Thyroid gland (tissue), 4 donors: ENCODE measurements around the gene LACC1. TPM values are rescaled to one million over a fixed set of nuclear protein-coding genes. Genes with fewer than 3 reads are reported as not detected.

Experiments used
- DNase-seq, 2 donors: peaks; one replicate each; pipeline ENCODE4 v3.0.0-alpha.2; 2019
- H3K27ac ChIP-seq, 3 donors: fragments of 200-600 bp; sonication (generic); 1 replicate in 2 of 3; 2 replicates in 1 of 3; pipeline ENCODE4 v1.5.1; 2016 to 2019; ENCODE audit warnings: mild to moderate bottlenecking in 1 of 3, moderate library complexity in 1 of 3
- H3K27me3 ChIP-seq: fragments of 200-600 bp; sonication (generic); one replicate; pipeline ENCODE4 v1.5.1; 2019
- H3K36me3 ChIP-seq, 2 donors: fragments of 200-600 bp; sonication (generic); one replicate each; pipeline ENCODE4 v1.5.1; 2016 to 2019
- H3K4me1 ChIP-seq, 2 donors: fragments of 200-600 bp; sonication (generic); one replicate each; pipeline ENCODE4 v1.5.1; 2017 to 2019
- H3K4me3 ChIP-seq, 3 donors: fragments of 200-600 bp; sonication (generic); replicated peaks in 1 of 3; 1 replicate in 2 of 3; 2 replicates in 1 of 3; pipeline ENCODE4 v1.5.1; 2016; ENCODE audit warnings: mild to moderate bottlenecking in 1 of 3
- H3K9me3 ChIP-seq: fragments of 200-600 bp; sonication (generic); one replicate; pipeline ENCODE4 v1.5.1; 2017
- POLR2A ChIP-seq, 2 donors: fragments of 450-650 bp; IDR thresholded peaks; one replicate each; pipeline ENCODE4 v1.6.1; 2017; ENCODE audit warnings: antibody characterized with exemption in 2 of 2, mild to moderate bottlenecking in 2 of 2, moderate library complexity in 1 of 2
- WGBS, 2 donors: methylation state at CpG; one replicate each; pipeline ENCODE4 v1.1.5; 2017; 5-methylcytosine and 5-hydroxymethylcytosine counted together
- intact Hi-C: fragments of 100-400 bp; cut with DNase I; formaldehyde crosslinking; loops from one replicate; pipeline ENCODE4 v1.15.1; 2023
- total RNA-seq, 4 donors: library from RNA; depleted of rRNA; stranded (reverse); fragments of >200 nt; gene quantifications; one replicate each; pipeline ENCODE4 v1.2.3, GENCODE V29; 2016
- TF ChIP-seq, protein P1 (sequence below), 6 experiments: fragments of 200-600 bp in 3 of 6; fragments of 450-650 bp in 3 of 6; sonication (generic) in 3 of 6; IDR thresholded peaks; one replicate each; pipeline ENCODE4 v1.5.1; 2016 to 2019; ENCODE audit warnings: antibody characterized with exemption in 6 of 6, mild to moderate bottlenecking in 2 of 6, inconsistent platforms in 1 of 6, moderate library complexity in 1 of 6

Gene LACC1
- total RNA-seq, 4 donors from 2014 or later: 4.2 to 13.2 (median 4.6) TPM

DNA sequence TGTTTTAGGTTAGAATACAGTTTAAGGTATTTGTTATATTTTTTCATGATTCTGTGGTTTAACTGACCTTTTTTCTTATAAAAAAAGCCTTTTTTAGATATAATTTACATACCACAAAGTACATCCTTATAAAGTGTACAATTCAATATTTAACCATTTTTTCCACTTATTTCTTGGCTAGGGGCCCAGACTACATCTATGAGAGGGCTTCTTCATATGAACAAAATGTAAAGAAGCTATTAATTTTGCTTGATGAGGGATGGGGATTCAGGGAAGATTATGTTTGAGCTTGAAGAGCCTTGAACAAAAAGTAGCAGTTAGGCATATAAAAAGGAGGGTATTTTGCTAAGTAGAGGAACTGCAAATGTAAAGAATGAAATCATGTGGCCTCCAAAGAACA lies 2.4 kb upstream of the LACC1 start:
- H3K27me3 ChIP-seq: no peaks in the 10 kb centered on the region
- intact Hi-C loops: no loop called here
- no peak for DNase-seq
- no peak overlapping the region for H3K4me3 ChIP-seq
- no peak overlapping the region for H3K27ac ChIP-seq
- TF ChIP-seq, protein P1, sequence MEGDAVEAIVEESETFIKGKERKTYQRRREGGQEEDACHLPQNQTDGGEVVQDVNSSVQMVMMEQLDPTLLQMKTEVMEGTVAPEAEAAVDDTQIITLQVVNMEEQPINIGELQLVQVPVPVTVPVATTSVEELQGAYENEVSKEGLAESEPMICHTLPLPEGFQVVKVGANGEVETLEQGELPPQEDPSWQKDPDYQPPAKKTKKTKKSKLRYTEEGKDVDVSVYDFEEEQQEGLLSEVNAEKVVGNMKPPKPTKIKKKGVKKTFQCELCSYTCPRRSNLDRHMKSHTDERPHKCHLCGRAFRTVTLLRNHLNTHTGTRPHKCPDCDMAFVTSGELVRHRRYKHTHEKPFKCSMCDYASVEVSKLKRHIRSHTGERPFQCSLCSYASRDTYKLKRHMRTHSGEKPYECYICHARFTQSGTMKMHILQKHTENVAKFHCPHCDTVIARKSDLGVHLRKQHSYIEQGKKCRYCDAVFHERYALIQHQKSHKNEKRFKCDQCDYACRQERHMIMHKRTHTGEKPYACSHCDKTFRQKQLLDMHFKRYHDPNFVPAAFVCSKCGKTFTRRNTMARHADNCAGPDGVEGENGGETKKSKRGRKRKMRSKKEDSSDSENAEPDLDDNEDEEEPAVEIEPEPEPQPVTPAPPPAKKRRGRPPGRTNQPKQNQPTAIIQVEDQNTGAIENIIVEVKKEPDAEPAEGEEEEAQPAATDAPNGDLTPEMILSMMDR (IDR thresholded peaks at IDR 0.05): no peak
- TF ChIP-seq POLR2A (IDR thresholded peaks at IDR 0.05): no peak
- no peaks in the 10 kb centered on the region for H3K36me3 ChIP-seq
- peaks cover 8 to 12% of the 10 kb centered on the region in 2 donors for H3K4me1 ChIP-seq
- H3K9me3 ChIP-seq: no peaks in the 10 kb centered on the region

DNA sequence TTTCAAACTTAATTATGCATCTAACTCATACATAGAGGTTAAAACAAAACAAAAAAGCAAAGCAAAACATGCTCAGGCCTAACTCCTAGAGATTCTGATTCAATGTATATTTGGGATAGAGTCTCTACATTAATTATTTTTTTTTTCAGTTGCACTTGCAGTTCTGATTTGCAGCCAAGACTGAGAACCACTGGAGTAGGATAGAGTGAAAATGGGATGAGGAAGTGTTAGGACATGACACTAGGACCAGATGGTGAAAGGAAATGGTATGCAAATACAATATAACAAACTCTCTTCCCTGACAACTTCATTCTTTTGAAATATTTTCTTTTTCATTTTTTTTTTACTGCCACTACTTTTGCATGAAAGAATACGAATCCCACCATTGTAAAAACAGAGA lies 1.9 kb upstream of the LACC1 start:
- no peak for DNase-seq
- H3K4me3 ChIP-seq: no peak overlapping the region
- H3K27me3 ChIP-seq: no peaks in the 10 kb centered on the region
- intact Hi-C loops: no loop called here
- TF ChIP-seq, protein P1 (IDR thresholded peaks at IDR 0.05): no peak
- no peak for TF ChIP-seq POLR2A (IDR thresholded peaks at IDR 0.05)
- H3K4me1 ChIP-seq: peaks cover 8 to 12% of the 10 kb centered on the region in 2 donors
- H3K36me3 ChIP-seq: no peaks in the 10 kb centered on the region
- WGBS, 2 donors: 91 to 93% methylated on average over 1 of the region's 1 CpG
- H3K9me3 ChIP-seq: no peaks in the 10 kb centered on the region
- H3K27ac ChIP-seq: no peak overlapping the region

DNA sequence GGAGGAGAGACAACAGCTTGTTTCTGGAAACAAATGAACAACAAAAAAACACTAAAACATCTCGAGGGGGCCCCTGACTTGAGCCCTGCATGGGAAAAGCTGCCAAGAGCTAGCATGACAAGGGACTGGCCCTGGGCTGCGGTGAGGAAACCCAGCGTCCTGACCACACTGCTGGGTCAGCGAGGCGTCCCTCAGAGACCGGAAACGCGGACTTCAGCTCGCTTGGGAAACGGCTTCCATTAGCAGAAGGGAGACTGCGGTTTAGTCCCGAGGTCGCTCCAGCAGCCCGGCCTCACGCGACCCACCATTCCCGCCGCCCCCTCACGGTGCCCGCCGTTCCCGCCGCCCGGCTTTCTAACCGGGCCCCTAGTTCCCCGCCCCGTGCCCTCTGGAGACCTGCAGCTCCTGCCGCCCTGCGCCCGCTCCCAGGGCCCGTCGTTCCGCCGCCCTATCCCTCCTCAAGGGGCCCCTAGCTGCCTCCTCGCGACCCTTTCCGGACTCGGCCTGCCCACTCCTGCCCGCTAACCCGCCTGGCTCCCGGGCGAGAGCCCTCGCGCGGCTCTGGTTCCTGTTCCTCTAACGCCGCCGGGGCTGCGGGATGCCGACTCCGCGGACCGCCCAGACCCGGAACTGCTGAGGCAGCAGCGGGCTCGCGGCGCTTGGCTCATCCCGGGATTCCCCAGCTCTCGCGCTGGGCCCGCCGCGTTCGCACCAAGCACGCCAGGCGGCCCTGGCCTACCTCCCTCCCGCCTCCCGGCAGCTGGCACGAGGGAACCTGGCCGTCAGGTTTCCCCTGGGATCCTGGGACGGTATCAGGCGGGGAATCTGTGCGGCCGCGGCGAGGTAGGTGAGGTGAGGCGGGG lies 581 bp upstream of the LACC1 start, which contains the start of gene CCDC122:
TSS of gene CCDC122 (minus strand) at position 849 of the 863 bp plus-strand sequence. CDS start 10,364 bp downstream, outside the sequence.
- H3K27me3 ChIP-seq: no peaks in the 10 kb centered on the region
- intact Hi-C loops: no loop called here
- peak; percentile 79 to 83 for DNase-seq
- H3K27ac ChIP-seq: peak within 1 kb of the TSS; percentile 97 to 98 (median 97)
- H3K36me3 ChIP-seq: no peaks in the 10 kb centered on the region
- no peaks in the 10 kb centered on the region for H3K9me3 ChIP-seq
- H3K4me3 ChIP-seq: peak within 1 kb of the TSS; percentile 80 to 94 (median 93)
- peak in 1 of 2 donors; percentile 66 for TF ChIP-seq POLR2A (IDR thresholded peaks at IDR 0.05)
- TF ChIP-seq, protein P1 (IDR thresholded peaks at IDR 0.05): no peak
- WGBS, 2 donors: 0% methylated on average over 30 to 31 of the region's 78 CpGs
- H3K4me1 ChIP-seq: peaks cover 8 to 12% of the 10 kb centered on the region in 2 donors

DNA sequence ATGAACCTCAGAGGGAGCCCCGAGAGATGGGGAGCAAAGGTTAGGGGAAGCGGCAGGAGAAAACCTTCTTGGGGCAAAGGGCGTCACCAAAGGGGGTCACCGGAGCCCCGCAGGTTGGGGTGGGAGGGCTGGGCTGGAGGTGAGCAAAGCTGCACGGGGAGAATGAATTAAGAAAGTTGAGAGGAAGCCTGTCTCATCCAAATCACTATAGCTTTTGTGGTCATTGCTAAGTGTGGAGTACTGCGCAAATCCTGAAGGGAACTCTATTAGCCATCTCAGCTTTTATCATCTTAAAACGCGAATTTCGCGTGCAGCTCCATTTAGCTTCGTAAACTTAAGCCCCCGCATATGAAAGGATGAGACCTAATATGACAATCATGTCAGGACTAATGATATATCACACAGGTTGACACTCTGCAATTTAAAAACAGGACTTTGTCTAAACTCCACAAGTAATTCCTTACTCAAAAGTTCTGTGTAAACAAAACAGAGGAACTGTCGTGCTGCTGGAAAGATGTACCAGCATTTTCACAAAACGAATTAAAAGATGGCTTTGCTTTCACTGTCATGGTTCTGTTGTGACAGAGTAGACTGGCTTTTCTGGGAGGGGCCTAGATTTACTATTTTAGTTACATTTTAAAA lies 631 bp downstream of the LACC1 start:
- Histone ChIP-seq H3K27me3 (no peaks in the 10 kb centered on the region), H3K4me1 (peaks cover 8 to 12% of the 10 kb centered on the region in 2 donors), H3K27ac (peak overlapping the region; percentile 97 to 98 (median 97)), H3K9me3 (no peaks in the 10 kb centered on the region), H3K4me3 (peak overlapping the region; percentile 34 to 94 (median 93)), H3K36me3 (no peaks in the 10 kb centered on the region)
- TF ChIP-seq POLR2A (IDR thresholded peaks at IDR 0.05): no peak
- TF ChIP-seq, protein P1 (IDR thresholded peaks at IDR 0.05): peak in 1 of 6 experiments; percentile 5
- DNase-seq: no peak
- 45 to 50% methylated on average over 15 of the region's 15 CpGs for WGBS, 2 donors
- intact Hi-C loops: no loop called here

DNA sequence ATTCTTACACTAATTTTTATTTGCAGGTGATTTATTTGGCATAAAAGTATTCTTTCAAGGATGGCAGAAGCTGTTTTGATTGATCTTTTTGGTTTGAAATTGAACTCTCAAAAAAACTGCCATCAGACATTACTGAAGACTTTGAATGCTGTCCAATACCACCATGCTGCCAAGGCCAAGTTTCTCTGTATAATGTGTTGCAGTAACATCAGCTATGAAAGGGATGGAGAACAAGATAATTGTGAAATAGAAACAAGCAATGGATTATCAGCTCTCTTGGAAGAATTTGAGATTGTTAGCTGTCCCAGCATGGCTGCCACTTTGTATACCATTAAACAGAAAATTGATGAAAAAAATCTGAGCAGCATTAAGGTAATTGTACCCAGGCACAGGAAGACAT lies 1.2 kb downstream of the LACC1 start:
- Histone ChIP-seq H3K9me3 (no peaks in the 10 kb centered on the region), H3K27me3 (no peaks in the 10 kb centered on the region), H3K27ac (no peak overlapping the region), H3K36me3 (no peaks in the 10 kb centered on the region), H3K4me3 (no peak overlapping the region), H3K4me1 (peaks cover 8 to 12% of the 10 kb centered on the region in 2 donors)
- no peak for TF ChIP-seq POLR2A (IDR thresholded peaks at IDR 0.05)
- TF ChIP-seq, protein P1 (IDR thresholded peaks at IDR 0.05): no peak
- intact Hi-C loops: no loop called here
- no peak for DNase-seq
